Measurements from ENCODE around the gene KIF25.

The KIF25 gene

GRCh38 chr6:168020242-168020641, 22.8 kb downstream of the KIF25 start:
- no peak for DNase-seq

GRCh38 chr6:168021581-168021980, 24.1 kb downstream of the KIF25 start:
- DNase-seq = no peak

DNA sequence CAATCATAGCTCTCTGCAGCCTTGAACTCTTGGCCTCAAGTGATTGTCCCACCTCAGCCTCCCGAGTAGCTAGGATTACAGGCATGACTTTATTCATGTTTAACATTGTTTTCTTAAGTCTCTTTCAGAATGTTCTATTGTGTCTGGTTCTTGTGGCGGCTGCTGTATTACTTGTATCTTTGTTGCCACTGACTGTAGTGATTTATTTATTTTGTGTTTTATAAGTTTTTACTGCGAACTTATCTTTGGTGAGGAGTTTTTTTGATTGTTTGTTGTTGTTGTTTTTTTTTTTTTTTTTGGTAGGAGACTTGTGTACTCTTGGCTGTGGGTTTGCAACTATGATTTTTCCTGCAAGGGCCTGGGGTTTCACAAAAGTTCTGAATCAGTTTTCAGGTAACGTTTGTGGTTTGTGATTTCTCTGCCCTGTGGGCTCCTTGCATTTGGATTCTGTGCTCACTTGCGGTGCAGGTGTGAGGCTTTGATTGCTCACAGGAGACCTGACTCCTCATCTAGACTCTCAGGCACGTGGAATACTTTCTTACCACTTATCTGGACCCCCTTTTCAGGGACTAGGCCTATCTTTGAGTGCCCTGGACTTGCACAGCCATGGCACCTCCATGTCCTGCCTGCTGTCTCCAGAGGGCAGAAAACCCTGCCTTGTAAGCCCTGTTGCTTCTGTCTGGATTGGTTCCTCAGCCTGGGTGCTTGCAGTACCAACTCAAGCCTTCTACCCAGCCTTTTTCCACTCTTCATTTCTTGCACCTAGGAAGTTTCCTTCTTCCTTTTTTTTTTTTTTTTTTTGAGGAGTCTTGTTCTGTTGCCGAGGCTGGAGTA, 25.2 kb downstream of the KIF25 start:
- DNase-seq = no peak

GRCh38 chr6:168024951-168025510, 27.6 kb downstream of the KIF25 start:
- DNase-seq = no peak

- no peak for DNase-seq
Observed at GRCh38 chr6:168025831-168026710, 28.6 kb downstream of the KIF25 start.

DNA sequence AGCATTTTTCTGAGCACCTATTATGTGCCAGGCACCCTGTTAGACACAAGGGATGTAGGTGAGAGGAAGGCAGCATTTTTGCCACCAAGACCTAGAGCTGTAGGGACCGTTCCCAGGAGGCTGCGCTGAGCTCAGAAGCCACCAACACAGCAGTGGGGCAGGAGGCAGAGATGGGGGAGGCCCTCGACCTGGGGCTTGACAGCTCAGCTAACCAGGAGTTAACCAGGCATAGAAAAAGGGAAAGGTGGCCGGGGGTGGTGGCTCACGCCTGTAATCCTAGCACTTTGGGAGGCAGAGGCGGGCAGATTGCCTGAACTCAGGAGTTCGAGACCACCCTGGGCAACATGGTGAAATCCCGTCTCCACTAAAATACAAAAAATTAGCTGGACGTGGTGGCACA, 29.5 kb downstream of the KIF25 start:
- DNase-seq = no peak

- DNase-seq = no peak
Observed at GRCh38 chr6:168027521-168027920, 30.1 kb downstream of the KIF25 start.

DNA sequence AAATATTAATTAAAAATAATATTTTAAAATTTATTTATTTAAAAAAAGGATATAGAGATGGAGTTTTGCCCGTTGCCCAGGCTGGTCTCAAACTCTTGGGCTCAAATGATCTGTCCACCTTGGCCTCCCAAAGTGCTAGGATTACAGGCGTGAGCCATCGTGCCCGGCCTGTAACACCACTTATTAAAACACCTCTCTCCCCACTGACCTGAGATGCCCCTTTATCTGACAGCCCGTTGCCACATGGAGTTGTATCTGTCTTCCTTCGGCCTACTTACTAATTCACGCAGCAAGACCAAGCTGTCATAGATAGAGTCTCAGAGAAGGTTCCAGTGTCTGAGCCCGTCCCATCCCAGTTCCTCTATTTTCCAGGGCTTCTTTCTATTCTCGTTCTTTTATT, 30.7 kb downstream of the KIF25 start:
- DNase-seq = no peak

- no peak for DNase-seq
Observed at GRCh38 chr6:168029459-168030217, 32.2 kb downstream of the KIF25 start.

DNA sequence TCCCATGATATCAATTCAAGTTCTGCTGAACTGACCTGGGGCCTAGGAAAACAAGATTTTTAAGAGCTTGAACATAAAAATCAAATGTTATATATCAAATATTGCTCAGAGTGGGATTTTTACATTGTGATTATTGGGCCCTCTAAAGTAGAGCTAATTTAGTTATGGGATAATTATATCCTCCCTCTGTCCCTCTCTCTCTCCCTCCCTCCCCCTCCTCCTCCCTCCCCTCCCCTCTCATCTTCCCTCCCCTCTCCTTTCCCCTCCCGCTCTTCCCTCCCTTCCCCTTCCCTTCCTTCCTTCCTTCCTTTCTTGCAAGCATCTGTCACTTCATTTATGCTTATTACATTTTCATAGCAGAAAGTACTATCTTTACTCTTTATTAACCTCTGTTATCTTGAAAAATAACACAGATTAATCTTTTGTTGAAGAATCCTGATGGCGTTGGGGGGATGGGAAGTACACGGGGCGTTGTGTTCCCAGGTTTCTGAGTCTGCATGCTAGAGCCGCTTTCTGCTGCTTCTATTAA, 32.8 kb downstream of the KIF25 start:
- DNase-seq = no peak

- DNase-seq = no peak
Observed at GRCh38 chr6:168030908-168031307, 33.4 kb downstream of the KIF25 start.

GRCh38 chr6:168031411-168031971, 34.0 kb downstream of the KIF25 start:
- no peak for DNase-seq

- DNase-seq = no peak
Observed at GRCh38 chr6:168032005-168032760, 34.7 kb downstream of the KIF25 start.

- no peak for DNase-seq
Observed at GRCh38 chr6:168033791-168034190, 36.3 kb downstream of the KIF25 start.

GRCh38 chr6:168034537-168034936, 37.1 kb downstream of the KIF25 start:
- DNase-seq = no peak

- DNase-seq = no peak
Observed at GRCh38 chr6:168035098-168035660, 37.7 kb downstream of the KIF25 start.

DNA sequence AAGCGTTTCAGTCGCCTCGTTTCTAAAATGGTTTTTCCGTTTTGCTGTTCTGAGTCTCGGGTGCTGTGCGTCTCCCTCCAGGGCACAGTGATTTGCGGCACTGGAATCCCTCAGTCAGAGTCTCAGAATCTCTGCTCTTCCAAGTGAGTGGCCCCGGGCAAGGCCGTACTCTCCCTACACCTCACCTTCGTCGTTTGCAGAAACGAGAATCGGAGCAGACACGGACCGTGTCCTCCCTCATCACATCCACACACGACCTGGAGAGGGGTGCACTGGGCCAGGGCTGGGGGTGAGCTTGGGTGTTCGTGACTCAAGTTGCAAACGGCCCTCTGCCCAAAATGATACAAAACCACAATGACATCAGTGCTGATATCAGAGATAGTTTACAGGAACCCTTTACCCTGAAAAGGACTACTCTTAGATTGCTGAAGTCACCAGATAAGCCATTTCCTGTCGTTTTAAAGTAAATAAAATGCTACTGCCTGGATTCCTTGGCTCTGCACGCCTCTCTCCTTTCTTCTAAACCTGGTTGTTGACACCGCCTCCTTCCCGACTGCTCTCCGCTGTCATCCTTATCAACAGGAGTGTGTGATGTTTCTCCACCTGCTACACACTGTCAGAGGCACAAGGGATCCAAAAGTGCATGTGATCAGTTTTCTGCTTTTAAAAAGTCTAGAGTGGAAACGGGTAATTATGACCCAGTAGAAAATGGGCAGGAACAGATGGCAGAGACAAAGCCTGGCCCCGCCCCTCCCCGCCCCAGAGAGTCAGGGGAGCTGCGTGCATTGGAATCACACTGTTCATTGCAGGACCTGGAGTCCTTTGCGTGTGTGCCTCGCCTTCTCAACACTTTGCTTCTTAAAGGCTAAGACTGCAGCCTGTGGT, 38.4 kb downstream of the KIF25 start:
- no peak for DNase-seq

- DNase-seq = no peak
Observed at GRCh38 chr6:168037242-168037641, 39.8 kb downstream of the KIF25 start.

GRCh38 chr6:168037856-168038255, 40.4 kb downstream of the KIF25 start:
- no peak for DNase-seq

- no peak for DNase-seq
Observed at GRCh38 chr6:168038576-168039140, 41.2 kb downstream of the KIF25 start.
